RPMI8226 (cell line): Measurements from ENCODE around the gene NEB.
"Not testable (repeated sequence)": the region's sequence is repeated elsewhere in the genome, so short reads cannot be mapped to it uniquely, and the experiment has no call there.

Experiments
- DNase-seq: peaks from one replicate; pipeline ENCODE4 v3.0.0-alpha.2; 2015

NEB gene

GRCh38 chr2:151649966-151650365, 84.3 kb downstream of the NEB start:
- no peak for DNase-seq

DNA sequence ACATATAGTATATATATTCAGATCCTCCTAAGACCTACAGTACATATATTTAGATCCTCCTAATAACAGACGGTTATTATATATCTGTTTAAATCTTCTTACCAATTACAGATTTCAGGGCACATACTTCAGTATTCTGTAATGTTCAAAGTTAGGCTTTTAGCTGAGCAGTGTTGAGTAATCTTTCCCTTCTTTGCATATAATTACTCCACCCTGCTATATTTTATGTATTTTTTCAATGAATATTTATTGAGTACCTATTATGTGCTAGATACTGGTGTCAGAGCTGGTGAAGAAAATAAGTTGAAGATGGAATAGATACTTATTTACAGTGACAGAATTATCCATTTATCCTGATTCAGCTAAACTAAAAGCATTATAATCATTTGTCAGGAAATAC, 84.9 kb downstream of the NEB start:
- DNase-seq, result no peak

DNA sequence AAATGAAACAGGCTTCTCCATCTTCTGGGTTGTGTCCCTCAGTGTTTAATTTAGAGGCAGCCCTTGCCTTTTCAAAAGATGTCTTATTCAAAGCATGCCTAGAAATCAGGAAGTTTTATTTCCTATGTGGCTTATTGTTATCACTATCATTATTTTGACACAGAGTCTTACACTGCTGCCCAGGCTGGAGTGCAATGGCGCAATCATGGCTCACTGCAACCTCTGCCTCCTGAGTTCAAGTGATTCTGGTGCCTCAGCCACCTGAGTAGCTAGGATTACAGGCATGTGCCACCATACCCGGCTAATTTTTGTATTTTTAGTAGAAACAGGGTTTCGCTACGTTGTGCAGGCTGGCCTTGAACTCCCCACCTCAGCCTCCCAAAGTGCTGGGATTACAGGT, 87.8 kb downstream of the NEB start:
- DNase-seq, result not testable (repeated sequence)

GRCh38 chr2:151644580-151644979, 89.7 kb downstream of the NEB start:
- no peak for DNase-seq

DNA sequence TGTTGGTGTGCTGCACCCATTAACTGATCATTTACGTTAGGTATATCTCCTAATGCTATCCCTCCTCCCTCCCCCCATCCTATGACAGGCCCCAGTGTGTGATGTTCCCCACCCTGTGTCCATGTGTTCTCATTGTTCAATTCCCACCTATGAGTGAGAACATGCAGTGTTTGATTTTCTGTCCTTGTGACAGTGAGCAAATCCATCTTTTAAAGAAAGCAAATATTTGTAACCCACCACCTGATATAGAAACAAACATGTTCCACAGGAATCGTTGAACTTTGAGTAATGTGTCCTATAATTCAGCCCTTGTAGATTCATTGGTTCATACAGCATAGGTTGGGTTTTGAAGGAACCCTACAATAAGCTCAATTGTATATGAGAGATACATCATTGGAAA, 92.4 kb downstream of the NEB start:
- DNase-seq, result not testable (repeated sequence)

DNA sequence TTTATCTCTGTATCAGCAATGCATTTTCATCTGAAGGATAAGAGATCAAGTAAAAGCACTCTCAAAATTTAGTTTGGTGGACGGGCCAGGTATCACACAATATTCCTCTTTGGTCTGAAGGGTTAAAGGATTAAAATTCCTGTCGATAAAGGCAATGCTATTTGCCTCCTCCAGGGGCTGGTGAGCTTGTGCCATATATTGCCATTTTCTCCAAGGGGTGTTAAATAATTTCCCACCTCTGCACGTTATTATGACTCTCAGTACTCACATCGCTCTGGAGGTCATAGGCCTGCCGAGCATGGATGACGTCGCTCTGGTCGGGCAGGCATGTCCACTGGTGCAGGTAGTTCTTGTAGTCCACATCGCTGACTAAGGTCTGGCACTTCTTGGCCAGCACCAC, 94.2 kb downstream of the NEB start:
- DNase-seq, result no peak

DNA sequence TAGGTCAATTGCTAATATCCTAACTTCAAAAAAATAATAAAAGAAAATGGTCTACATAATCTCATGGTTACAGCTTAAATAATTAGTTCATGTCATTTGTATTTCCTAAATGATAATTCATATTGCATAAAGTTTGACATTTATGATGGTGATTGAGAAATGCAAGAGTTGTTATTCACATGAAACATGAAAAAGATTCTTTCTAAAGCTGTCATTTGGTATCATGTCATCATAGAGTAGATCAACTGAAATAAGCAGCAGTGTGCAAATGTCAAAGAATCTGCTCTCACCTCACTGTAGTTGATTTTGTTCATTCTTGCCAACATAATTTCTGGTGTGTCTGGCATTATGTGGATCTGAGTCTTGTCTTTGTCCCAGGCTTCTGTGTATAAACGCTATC, 95.3 kb downstream of the NEB start:
- DNase-seq, result no peak

DNA sequence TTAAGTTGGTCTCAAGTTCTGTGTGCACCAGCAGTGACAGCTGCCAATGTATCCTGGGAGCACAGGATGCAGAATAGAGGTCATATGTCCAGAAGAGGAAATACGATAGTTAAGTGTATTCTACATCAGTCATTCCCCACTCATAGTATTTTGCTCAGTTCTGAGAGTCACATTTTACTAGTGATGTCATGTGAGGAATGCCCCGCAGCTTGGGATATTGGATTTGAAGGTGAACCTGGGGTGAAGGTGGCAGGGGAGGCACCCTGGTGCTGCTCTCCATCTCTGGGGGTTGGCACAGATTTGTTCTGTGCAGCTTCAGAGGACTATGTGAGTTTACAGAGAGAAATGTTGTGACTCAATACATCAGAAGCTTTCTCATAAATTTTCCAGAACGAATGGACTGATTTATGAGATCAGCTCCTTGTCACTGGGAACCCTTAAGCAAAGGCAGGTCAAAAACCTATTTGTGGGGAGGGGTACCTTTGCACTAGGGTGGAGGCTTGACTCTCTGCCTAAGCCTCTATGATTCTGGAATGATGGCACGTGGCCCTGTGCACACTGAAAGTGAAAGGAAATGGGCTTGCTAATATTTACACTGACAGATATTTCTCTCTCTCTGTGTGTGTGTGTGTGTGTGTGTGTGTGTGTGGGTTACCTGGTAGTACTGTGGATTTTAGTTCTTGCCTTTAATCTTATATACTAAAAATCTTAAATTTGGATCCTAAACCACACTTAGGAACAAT, 95.9 kb downstream of the NEB start:
- DNase-seq, result peak; percentile 31

DNA sequence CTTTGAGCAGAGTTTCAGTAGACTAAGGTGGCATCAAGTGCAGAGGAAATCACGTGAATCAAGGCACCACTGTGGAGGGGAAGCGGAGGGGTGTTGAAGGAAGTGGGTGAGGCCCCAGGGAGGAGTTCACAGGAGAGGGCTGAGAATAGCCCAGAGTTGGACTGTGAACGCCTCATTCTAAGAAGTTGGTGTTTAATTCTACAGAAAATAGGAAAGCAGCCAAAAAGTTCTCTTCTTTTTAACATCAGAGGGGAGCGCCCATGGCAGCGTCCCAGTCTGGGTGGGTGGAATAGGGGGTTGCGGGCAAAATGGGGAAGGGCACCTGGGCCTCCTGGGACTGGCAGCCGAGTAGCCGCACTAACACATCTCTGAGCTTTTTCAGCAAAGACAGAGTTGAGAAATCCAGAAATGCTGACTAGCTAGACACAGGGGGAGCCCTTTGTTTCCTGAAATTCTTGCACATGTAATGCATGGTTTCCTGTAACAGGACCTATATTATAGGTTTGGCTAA, 97.0 kb downstream of the NEB start:
- no peak for DNase-seq

DNA sequence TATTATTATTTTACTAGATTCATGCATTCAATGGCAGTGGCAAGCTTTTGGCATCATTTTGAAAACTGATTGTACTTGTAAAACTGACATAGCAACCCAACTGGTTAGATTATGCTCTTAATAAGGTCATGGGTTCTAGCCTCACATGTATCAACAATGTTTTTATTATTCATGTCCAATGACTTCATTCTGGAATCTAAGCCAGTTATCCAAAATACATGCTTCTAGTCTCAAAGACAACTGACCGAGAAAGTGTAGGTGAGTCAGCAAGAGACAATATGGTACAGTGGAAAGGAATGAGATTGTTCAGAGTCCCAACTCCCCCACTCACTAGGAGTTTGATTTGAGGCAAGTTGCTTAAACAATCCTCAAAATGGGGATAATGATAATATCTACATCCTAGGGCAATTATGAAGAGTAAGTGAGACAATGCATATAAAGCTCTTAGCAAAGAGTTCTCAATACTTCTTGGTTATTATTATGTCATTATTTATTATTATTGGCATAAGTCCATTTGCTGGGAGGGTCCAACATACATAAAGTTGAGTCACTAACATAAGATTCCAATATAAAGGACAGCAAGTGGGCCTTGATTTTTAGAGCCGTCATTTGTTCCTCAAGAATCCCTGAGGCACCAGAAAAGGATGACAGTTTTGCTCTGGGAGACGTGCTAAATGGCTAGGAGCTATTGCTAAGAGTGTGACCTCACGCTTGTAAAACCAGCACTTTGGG, 99.4 kb downstream of the NEB start:
- DNase-seq, result no peak

- DNase-seq, result no peak
Observed at GRCh38 chr2:151632993-151633565, 101.2 kb downstream of the NEB start.

DNA sequence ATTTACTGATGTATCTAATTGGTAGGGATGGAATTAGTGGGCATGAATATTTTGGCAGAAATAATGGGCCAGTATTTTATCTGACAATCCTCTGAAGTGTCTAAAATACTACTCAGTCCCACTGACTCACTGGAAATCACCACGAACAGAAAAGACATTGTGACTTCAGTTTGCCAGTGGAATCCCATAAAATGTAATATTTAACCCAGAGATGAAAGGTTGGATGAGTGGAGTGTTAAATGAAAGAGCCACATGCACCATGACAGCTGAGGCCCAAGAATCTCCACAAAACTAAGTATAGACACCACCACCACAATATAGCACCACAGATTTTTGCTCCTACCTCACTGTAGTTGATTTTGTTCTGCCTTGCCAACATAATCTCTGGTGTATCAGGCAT, 103.9 kb downstream of the NEB start:
- DNase-seq, result no peak

- DNase-seq, result no peak
Observed at GRCh38 chr2:151627353-151627752, 106.9 kb downstream of the NEB start.

DNA sequence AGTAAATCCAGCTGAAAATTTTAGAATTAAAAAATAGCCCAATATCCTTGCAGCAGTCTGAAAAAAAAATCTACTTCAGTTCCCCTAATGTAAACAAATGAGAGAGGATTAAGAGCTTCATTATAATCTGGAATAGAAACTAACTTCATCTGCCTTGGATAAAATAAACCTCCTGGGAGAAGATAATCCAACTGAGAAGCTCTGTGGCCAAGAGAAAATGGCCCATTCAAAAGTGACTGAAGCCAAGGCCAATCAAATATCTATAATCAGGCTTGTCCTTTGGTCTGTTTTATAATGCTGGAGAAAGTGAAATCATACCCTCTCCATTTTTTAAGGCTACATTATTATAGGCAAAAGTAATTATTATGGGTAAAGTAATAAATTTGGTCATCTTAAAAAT, 110.0 kb downstream of the NEB start:
- DNase-seq, result no peak

DNA sequence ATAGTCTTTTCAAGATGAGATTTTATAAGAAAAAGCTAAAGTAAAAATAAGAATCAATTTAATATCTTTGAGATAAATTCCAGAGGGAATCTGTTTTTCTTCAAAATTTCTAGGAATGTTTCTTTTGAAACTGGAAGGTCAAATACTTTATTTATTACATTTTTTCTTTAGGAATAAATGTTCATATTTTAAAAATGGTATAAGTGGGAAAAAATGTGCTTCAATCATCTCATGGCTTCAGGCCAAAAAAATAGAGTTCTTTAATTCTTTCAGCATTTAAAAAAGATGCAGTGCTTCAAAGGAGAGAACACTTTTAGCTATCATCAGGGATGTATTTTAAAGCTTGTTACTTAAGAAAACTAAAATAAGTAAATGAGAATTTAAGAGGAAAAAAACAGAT, 110.6 kb downstream of the NEB start:
- no peak for DNase-seq

DNA sequence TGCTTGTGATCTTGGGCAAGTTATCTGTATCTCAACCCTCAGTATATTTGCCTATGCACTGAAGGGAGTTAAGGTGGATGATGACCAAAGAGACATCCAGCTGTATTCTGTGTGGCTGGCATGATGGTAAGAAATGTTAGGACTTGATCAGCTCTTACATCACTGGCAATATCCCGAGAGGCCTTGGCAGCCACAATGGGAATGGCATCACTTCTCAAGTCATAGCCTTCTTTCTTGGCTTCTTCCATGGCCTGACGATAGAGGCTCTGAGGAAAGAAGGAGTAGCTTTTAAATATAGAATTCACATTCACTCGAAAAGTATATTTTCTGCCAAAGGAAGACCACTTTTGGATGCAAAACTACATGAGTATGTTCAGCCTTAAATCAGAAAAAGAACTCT, 113.5 kb downstream of the NEB start:
- no peak for DNase-seq

- DNase-seq, result peak; percentile 18
Observed at GRCh38 chr2:151619337-151619989, 114.8 kb downstream of the NEB start.

DNA sequence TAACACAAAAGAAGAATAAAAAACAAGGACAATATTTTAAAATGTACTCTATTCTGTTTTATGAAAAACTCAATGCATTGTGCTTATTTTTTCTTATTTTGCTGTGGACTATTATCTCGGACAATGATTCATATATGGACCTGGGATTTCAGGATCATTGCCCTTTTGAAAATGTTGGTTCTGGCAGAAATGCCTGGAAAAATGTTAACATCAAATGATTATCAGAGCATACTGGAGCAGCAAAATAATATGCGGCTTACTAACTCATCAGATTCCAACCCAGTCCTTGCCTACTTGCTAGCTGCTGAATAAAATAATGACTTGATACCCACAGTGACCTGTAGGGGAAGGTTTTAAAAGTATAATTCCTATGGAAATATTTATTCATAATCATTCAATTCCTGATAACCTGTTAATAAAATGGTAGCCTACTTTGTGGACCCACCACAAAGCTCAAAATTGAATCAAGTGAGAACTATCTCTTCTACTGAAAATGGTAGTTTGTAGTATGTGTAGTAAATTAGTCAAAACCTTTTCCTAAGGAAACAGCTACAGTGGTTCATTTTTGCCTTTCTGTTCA, 117.4 kb downstream of the NEB start:
- DNase-seq, result no peak

- no peak for DNase-seq
Observed at GRCh38 chr2:151614606-151615306, 119.5 kb downstream of the NEB start.

DNA sequence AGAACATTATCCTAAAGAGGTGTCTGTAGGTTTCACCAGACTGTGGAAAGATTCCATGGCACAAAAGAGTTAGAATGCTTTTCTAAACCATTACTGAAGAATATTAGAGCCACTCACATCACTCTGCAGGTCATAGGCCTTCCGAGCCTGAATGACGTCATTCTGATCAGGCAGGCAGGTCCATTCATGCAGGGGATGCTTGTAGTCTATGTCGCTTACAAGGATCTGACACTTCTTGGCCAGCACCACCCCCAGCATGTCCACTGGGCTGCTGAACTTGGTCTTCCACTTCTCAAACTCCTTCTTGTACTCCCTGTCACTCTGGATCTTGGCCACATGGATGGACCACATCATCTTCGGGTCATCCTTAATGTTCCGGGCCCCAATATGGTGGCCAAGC, 120.1 kb downstream of the NEB start:
- DNase-seq, result no peak

DNA sequence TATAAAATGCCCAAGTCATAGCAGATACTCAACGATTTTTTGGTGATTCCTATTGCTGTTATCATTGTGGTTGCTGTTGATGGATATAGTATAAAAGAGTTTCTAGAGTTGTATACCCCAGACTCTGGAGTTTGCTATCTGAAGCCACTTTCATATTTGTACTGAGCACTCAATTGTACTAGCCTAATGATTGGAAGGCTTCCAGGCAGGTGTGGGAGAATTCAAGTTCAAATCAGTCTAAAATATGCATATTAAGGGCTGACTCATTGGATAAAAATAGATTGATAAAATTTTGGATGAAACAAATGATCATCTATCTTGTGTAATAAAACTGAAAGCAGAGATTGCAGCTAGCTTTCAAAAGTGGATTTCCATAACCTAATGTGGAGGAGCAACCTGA, 122.9 kb downstream of the NEB start:
- no peak for DNase-seq

DNA sequence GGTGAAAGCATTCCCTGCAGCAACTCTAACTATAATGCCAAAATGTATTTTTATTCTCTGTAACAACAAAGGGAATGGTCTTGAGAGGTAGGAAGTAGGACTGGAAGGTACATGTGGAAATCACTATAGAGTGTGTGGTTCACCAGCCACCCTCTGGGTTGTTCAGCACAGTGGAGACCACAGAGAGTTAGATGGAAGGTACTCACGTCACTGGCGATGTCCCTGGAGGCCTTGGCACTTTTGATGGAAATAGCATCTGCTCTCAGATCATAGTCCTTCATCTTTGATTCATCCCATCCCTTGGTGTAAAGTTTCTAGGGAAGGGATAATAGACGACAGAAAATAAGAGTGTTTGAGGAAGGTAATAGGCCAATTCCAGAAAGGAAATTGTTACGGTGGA, 124.0 kb downstream of the NEB start:
- DNase-seq, result no peak

GRCh38 chr2:151609705-151610104, 124.6 kb downstream of the NEB start:
- DNase-seq, result no peak
